OCI-LY1 (cell line): Measurements from ENCODE around the gene FOXA3.

Experiments
- H2AFZ ChIP-seq: fragments of 200-600 bp; sonication (generic), shearing (Covaris generic); 2 replicates; pipeline ENCODE4 v1.6.0; 2014; ENCODE audit warnings: antibody characterized with exemption, mild to moderate bottlenecking, low read length
- H3F3A ChIP-seq: fragments of 200-600 bp; sonication (generic), shearing (Covaris generic); 2 replicates; pipeline ENCODE4 v1.6.0; 2014; ENCODE audit warnings: mild to moderate bottlenecking, antibody characterized with exemption, low read length, moderate library complexity; ENCODE audit not compliant: insufficient read depth
- H3K27ac ChIP-seq: fragments of 200-600 bp; sonication (generic); 2 replicates; pipeline ENCODE4 v1.5.1; 2014; ENCODE audit warnings: low read length, mixed run types, mild to moderate bottlenecking, low read depth; ENCODE audit not compliant: poor library complexity, severe bottlenecking
- H3K27me3 ChIP-seq: fragments of 200-600 bp; sonication (generic); 2 replicates; pipeline ENCODE4 v1.6.0; 2014; ENCODE audit warnings: antibody characterized with exemption, mild to moderate bottlenecking, low read length, moderate library complexity; ENCODE audit not compliant: insufficient read depth
- H3K36me3 ChIP-seq: fragments of 200-600 bp; sonication (generic); 2 replicates; pipeline ENCODE4 v1.6.1; 2014; ENCODE audit warnings: mild to moderate bottlenecking, antibody characterized with exemption, low read length, moderate library complexity, mixed read lengths; ENCODE audit not compliant: insufficient read depth
- H3K4me1 ChIP-seq: fragments of 200-600 bp; sonication (generic); 2 replicates; pipeline ENCODE4 v1.5.1; 2014; ENCODE audit warnings: mild to moderate bottlenecking, low read length, moderate library complexity; ENCODE audit not compliant: insufficient read depth, severe bottlenecking
- H3K4me2 ChIP-seq: fragments of 200-600 bp; sonication (generic), shearing (Covaris generic); 2 replicates; pipeline ENCODE4 v1.6.1; 2014; ENCODE audit warnings: low read length
- H3K4me3 ChIP-seq: fragments of 200-600 bp; sonication (generic); 2 replicates; pipeline ENCODE4 v1.5.1; 2014; ENCODE audit warnings: low read length, low read depth, mild to moderate bottlenecking, mixed read lengths; ENCODE audit not compliant: poor library complexity, severe bottlenecking
- H3K79me2 ChIP-seq: fragments of 200-600 bp; shearing (Covaris generic); 2 replicates; pipeline ENCODE4 v1.6.1; 2016; ENCODE audit warnings: mixed run types, low read length, mixed read lengths; ENCODE audit not compliant: insufficient read depth
- H3K9ac ChIP-seq: fragments of 200-600 bp; sonication (generic), shearing (Covaris generic); 2 replicates; pipeline ENCODE4 v1.6.1; 2014; ENCODE audit warnings: mild to moderate bottlenecking, low read length, mixed read lengths
- H3K9me2 ChIP-seq: fragments of 200-600 bp; sonication (generic), shearing (Covaris generic); 2 replicates; pipeline ENCODE4 v1.6.1; 2014; ENCODE audit warnings: low read depth, mild to moderate bottlenecking, low read length, mixed read lengths
- H3K9me3 ChIP-seq: fragments of 200-600 bp; shearing (Covaris generic); 2 replicates; pipeline ENCODE4 v1.6.1; 2014; ENCODE audit warnings: low read length, mixed read lengths
- H4K20me1 ChIP-seq: fragments of 200-600 bp; sonication (generic), shearing (Covaris generic); 2 replicates; pipeline ENCODE4 v1.6.0; 2016; ENCODE audit warnings: mild to moderate bottlenecking, low read length; ENCODE audit not compliant: insufficient read depth
- CTCF ChIP-seq: fragments of 200-600 bp; sonication (generic), shearing (Covaris generic); IDR thresholded peaks from 2 replicates; pipeline ENCODE4 v1.5.1; 2017; ENCODE audit warnings: mild to moderate bottlenecking, antibody characterized with exemption, low read length, moderate library complexity, mixed read lengths
- EZH2 ChIP-seq: fragments of 200-600 bp; sonication (generic), shearing (Covaris generic); IDR thresholded peaks from 2 replicates; pipeline ENCODE4 v1.8.0; 2017; ENCODE audit warnings: borderline replicate concordance, mixed run types, mild to moderate bottlenecking, antibody characterized with exemption, low read length, moderate library complexity, mixed read lengths

The FOXA3 gene

GRCh38 chr19:45901432-45901911, 37.3 kb downstream of the FOXA3 start:
- Histone ChIP-seq H3K27ac (no peak overlapping the region), H3K9me2 (no peaks in the 10 kb centered on the region), H2AFZ (no peak overlapping the region), H4K20me1 (no peaks in the 10 kb centered on the region), H3F3A (no peaks in the 10 kb centered on the region), H3K9ac (peak overlapping the region; percentile 91), H3K4me1 (peaks cover 17% of the 10 kb centered on the region), H3K36me3 (peaks cover 31% of the 10 kb centered on the region), H3K9me3 (no peaks in the 10 kb centered on the region), H3K79me2 (no peaks in the 10 kb centered on the region), H3K4me3 (peak overlapping the region; percentile 96), H3K4me2 (peak overlapping the region; percentile 84), H3K27me3 (no peaks in the 10 kb centered on the region)
- no peak for TF ChIP-seq EZH2
- no peak for TF ChIP-seq CTCF

- H3F3A ChIP-seq = no peaks in the 10 kb centered on the region
- H3K27ac ChIP-seq = peak within 1 kb of the TSS; percentile 31
- H3K4me2 ChIP-seq = peak within 1 kb of the TSS; percentile 85
- H3K9me2 ChIP-seq = no peaks in the 10 kb centered on the region
- no peaks in the 10 kb centered on the region for H3K9me3 ChIP-seq
- no peaks in the 10 kb centered on the region for H3K79me2 ChIP-seq
- no peak within 1 kb of the TSS for H2AFZ ChIP-seq
- H3K4me3 ChIP-seq = peak within 1 kb of the TSS; percentile 96
- peaks cover 30% of the 10 kb centered on the region for H3K36me3 ChIP-seq
- H3K9ac ChIP-seq = peak within 1 kb of the TSS; percentile 91
- H4K20me1 ChIP-seq = no peaks in the 10 kb centered on the region
- no peak for TF ChIP-seq CTCF
- no peak for TF ChIP-seq EZH2
- no peaks in the 10 kb centered on the region for H3K27me3 ChIP-seq
- H3K4me1 ChIP-seq = peaks cover 17% of the 10 kb centered on the region
Measured at GRCh38 chr19:45901912-45902650, 38.0 kb downstream of the FOXA3 start, which contains the start of gene MYPOP. TSS of gene MYPOP (minus strand) at chr19:45902613. CDS start at chr19:45901773, 840 bp downstream.

- TF ChIP-seq CTCF = no peak
- TF ChIP-seq EZH2 = no peak
Measured at GRCh38 chr19:45902651-45903625, 38.8 kb downstream of the FOXA3 start.

More at GRCh38 chr19:45902651-45903625, 38.8 kb downstream of the FOXA3 start:
- Histone ChIP-seq H3K4me2 (peak overlapping the region; percentile 85), H3K9me2 (no peaks in the 10 kb centered on the region), H2AFZ (no peak overlapping the region), H3K4me1 (peaks cover 17% of the 10 kb centered on the region), H3K36me3 (peaks cover 23% of the 10 kb centered on the region; the same call in 1 of the 2 replicates), H3K9me3 (no peaks in the 10 kb centered on the region), H4K20me1 (no peaks in the 10 kb centered on the region), H3K4me3 (peak overlapping the region; percentile 96), H3K27me3 (no peaks in the 10 kb centered on the region), H3K79me2 (no peaks in the 10 kb centered on the region), H3F3A (no peaks in the 10 kb centered on the region), H3K27ac (peak overlapping the region; percentile 31), H3K9ac (peak overlapping the region; percentile 91)
